Measurements from ENCODE around the gene PLA2G6.

- no peak for TF ChIP-seq CTCF (IDR thresholded peaks at IDR 0.05)
- TF ChIP-seq POLR2A (IDR thresholded peaks at IDR 0.05), result no peak
These were observed 46.4 kb downstream of the PLA2G6 start for GRCh38 chr22:38135133-38135706.

Data from esophagus squamous epithelium (tissue), 4 donors.